Heart left ventricle (tissue), 13 donors: ENCODE data around the gene ETFB.

Experiments used
- CTCF ChIP-seq, 12 donors: fragments of 200-600 bp; sonication (generic) in 4 of 12; IDR thresholded peaks; one replicate each; pipeline versions ENCODE4 v1.5.0 to v1.8.0; 2018 to 2022; ENCODE audit warnings: antibody characterized with exemption in 12 of 12, mild to moderate bottlenecking in 5 of 12
- POLR2A ChIP-seq, 2 donors: fragments of 450-650 bp; IDR thresholded peaks; one replicate each; pipeline ENCODE4 v1.6.1; 2017; ENCODE audit warnings: antibody characterized with exemption in 2 of 2, mild to moderate bottlenecking in 2 of 2, moderate library complexity in 2 of 2
- donor health status: ischemic (EF 13 %, LVEDD 7.1; RV severe dilation, severe dysfunction).
- donor health status: DM: no; HTN: yes; CAD: no.
- donor health status: DM: no; HTN: no; CAD: no.
- donor health status: ischemic (EF 25% LVEDD 6.9; RV normal size, moderate dysfunction).
- donor health status: ischemic (EF 25% LVEDD 5.7; RV mildly dilated, moderate dysfunction).
- donor health status: ischemic (EF 35%, LVEDD 5.7; RV mildly dilated, moderate dysfunction).
- donor health status: nonischemic (EF 11% LVEDD 7.7; RV severe dilation, severe dysfunction).
- donor health status: DM: yes; HTN: yes; CAD: no.
- donor health status: PGD.
- donor health status: ischemic (EF 29% LVEDD 5.4; RV normal size, mild dysfunction).
- donor health status: nonischemic (EF 23%, LVEDD 6.1; RV moderate dilation, normal function).

GRCh38 chr19:51391073-51391611 lies 25.0 kb upstream of the ETFB start:
- TF ChIP-seq CTCF (IDR thresholded peaks at IDR 0.05), result no peak
- TF ChIP-seq POLR2A (IDR thresholded peaks at IDR 0.05), result no peak
